SH-SY5Y (cell line): ENCODE data around the gene MFSD2A.

Source experiments
- GATA2 ChIP-seq: IDR thresholded peaks from 2 replicates; pipeline ENCODE4 v1.6.1; 2011; ENCODE audit warnings: mild to moderate bottlenecking, low read depth, low read length
- GATA3 ChIP-seq: IDR thresholded peaks from 2 replicates; pipeline ENCODE4 v1.6.1; 2011; ENCODE audit warnings: low read depth, mild to moderate bottlenecking, low read length, moderate library complexity

GRCh38 chr1:39908534-39908933 lies 46.4 kb upstream of the MFSD2A start:
- no peak for TF ChIP-seq GATA3
- no peak for TF ChIP-seq GATA2
